A549 (cell line): ENCODE results near the gene SMURF1.

ENCODE experiments used
- CTCF ChIP-seq: fragments of >200 bp; sonication (Bioruptor Twin); formaldehyde crosslinking; IDR thresholded peaks from 3 replicates; pipeline ENCODE4 v1.5.1; 2016
- EP300 ChIP-seq, 2 experiments: fragments of >200 bp; sonication (Bioruptor Twin); formaldehyde crosslinking; IDR thresholded peaks; 2 replicates in 1 of 2; 3 replicates in 1 of 2; pipeline ENCODE4 v1.6.1; 2016 to 2017
- FOSL2 ChIP-seq, 2 experiments: fragments of 450-650 bp in 1 of 2; fragments of >200 bp in 1 of 2; sonication (Bioruptor Twin) in 1 of 2; formaldehyde crosslinking; IDR thresholded peaks; 2 replicates each; pipeline versions ENCODE4 v1.5.0 to v1.6.1; 2016 to 2020; ENCODE audit warnings: mild to moderate bottlenecking in 1 of 2, moderate library complexity in 1 of 2
- HOXA7 ChIP-seq: fragments of 250-450 bp; sonication (Bioruptor Pico); IDR thresholded peaks from 2 replicates; pipeline ENCODE4 v1.5.0; 2020; ENCODE audit warnings: mild to moderate bottlenecking, moderate library complexity
- JUN ChIP-seq, 2 experiments: fragments of >200 bp; sonication (Bioruptor Twin); formaldehyde crosslinking; IDR thresholded peaks; 2 replicates in 1 of 2; 3 replicates in 1 of 2; pipeline ENCODE4 v1.6.1; 2016 to 2017
- JUNB ChIP-seq: fragments of >200 bp; sonication (Bioruptor Twin); formaldehyde crosslinking; IDR thresholded peaks from 2 replicates; pipeline ENCODE4 v1.6.1; 2016
- KDM5A ChIP-seq: fragments of 200-600 bp; sonication (generic); IDR thresholded peaks from 2 replicates; pipeline ENCODE4 v1.6.1; 2016; ENCODE audit warnings: antibody characterized with exemption, mild to moderate bottlenecking
- NPAS2 ChIP-seq: fragments of 250-450 bp; sonication (Bioruptor Pico); IDR thresholded peaks from 2 replicates; pipeline ENCODE4 v1.8.0; 2022; ENCODE audit warnings: mild to moderate bottlenecking, moderate library complexity, borderline replicate concordance
- POLR2A ChIP-seq: IDR thresholded peaks from 2 replicates; pipeline ENCODE4 v1.6.1; 2012; ENCODE audit warnings: mild to moderate bottlenecking, low read length
- SREBF2 ChIP-seq: fragments of 450-650 bp; IDR thresholded peaks from 2 replicates; pipeline ENCODE4 v1.6.1; 2014; ENCODE audit warnings: mild to moderate bottlenecking, moderate library complexity
- TP53 ChIP-seq: fragments of 250-450 bp; sonication (Bioruptor Pico); IDR thresholded peaks from 2 replicates; pipeline ENCODE4 v1.5.0; 2021; ENCODE audit warnings: mild to moderate bottlenecking, moderate library complexity
- TF ChIP-seq, protein P1 (sequence below): fragments of 450-650 bp; IDR thresholded peaks from 2 replicates; pipeline ENCODE4 v1.6.1; 2014; ENCODE audit warnings: antibody characterized with exemption
- TF ChIP-seq, protein P2 (sequence below): fragments of 200-600 bp; sonication (generic); IDR thresholded peaks from 2 replicates; pipeline ENCODE4 v1.6.1; 2016; ENCODE audit warnings: antibody characterized with exemption, mild to moderate bottlenecking, moderate library complexity

DNA sequence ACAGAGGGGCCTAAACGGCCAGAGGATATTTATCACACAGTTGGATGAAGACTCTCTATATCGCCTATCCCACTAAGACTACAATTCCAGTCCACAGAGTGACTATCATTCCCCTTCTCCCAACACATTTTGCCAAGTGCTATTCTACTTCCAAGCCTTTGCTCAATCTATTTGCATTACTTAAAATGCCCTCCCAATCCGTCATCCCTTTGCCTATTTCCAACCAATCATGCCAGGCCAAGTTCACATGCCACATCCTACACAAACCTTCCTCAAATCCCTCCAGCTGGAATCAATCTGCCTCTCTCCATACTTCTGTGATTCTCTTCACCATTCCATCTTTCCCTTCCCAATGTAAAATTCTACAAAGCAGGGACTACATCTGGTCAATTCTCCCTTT is 38.2 kb downstream of the SMURF1 start:
- TF ChIP-seq CTCF (no peak), NPAS2 (no peak), FOSL2 (IDR thresholded peaks at IDR 0.05) (no peak), FOSL2 (CRISPR knock-in tag; IDR thresholded peaks at IDR 0.05) (no peak), SREBF2 (no peak), POLR2A (no peak), HOXA7 (CRISPR knock-in tag) (no peak), KDM5A (no peak), JUN (IDR thresholded peaks at IDR 0.05) (no peak), JUNB (no peak), EP300 (IDR thresholded peaks at IDR 0.05) (no peak), TP53 (CRISPR knock-in tag) (no peak)
- TF ChIP-seq, protein P1, sequence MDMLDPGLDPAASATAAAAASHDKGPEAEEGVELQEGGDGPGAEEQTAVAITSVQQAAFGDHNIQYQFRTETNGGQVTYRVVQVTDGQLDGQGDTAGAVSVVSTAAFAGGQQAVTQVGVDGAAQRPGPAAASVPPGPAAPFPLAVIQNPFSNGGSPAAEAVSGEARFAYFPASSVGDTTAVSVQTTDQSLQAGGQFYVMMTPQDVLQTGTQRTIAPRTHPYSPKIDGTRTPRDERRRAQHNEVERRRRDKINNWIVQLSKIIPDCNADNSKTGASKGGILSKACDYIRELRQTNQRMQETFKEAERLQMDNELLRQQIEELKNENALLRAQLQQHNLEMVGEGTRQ = no peak
- TF ChIP-seq, protein P2, sequence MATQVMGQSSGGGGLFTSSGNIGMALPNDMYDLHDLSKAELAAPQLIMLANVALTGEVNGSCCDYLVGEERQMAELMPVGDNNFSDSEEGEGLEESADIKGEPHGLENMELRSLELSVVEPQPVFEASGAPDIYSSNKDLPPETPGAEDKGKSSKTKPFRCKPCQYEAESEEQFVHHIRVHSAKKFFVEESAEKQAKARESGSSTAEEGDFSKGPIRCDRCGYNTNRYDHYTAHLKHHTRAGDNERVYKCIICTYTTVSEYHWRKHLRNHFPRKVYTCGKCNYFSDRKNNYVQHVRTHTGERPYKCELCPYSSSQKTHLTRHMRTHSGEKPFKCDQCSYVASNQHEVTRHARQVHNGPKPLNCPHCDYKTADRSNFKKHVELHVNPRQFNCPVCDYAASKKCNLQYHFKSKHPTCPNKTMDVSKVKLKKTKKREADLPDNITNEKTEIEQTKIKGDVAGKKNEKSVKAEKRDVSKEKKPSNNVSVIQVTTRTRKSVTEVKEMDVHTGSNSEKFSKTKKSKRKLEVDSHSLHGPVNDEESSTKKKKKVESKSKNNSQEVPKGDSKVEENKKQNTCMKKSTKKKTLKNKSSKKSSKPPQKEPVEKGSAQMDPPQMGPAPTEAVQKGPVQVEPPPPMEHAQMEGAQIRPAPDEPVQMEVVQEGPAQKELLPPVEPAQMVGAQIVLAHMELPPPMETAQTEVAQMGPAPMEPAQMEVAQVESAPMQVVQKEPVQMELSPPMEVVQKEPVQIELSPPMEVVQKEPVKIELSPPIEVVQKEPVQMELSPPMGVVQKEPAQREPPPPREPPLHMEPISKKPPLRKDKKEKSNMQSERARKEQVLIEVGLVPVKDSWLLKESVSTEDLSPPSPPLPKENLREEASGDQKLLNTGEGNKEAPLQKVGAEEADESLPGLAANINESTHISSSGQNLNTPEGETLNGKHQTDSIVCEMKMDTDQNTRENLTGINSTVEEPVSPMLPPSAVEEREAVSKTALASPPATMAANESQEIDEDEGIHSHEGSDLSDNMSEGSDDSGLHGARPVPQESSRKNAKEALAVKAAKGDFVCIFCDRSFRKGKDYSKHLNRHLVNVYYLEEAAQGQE = no peak
